ENCODE data around the gene GZMM.

The GZMM gene

GRCh38 chr19:548886-549830, 5.3 kb downstream of the GZMM start:
- TF ChIP-seq GATA2 (IDR thresholded peaks at IDR 0.05; ENCODE audit: low read depth, low read length) (no peak), GATA3 (IDR thresholded peaks at IDR 0.05; ENCODE audit: low read depth, low read length) (no peak)

- TF ChIP-seq GATA2 (IDR thresholded peaks at IDR 0.05; ENCODE audit: low read depth, low read length) (no peak), GATA3 (IDR thresholded peaks at IDR 0.05; ENCODE audit: low read depth, low read length) (no peak)
These were observed 11.0 kb downstream of the GZMM start for GRCh38 chr19:554817-555216.

- TF ChIP-seq GATA2 (IDR thresholded peaks at IDR 0.05; ENCODE audit: low read depth, low read length) (no peak), GATA3 (IDR thresholded peaks at IDR 0.05; ENCODE audit: low read depth, low read length) (no peak)
These were observed 11.6 kb downstream of the GZMM start for GRCh38 chr19:555474-555808.

GRCh38 chr19:556611-557382, 12.9 kb downstream of the GZMM start:
- TF ChIP-seq GATA2 (IDR thresholded peaks at IDR 0.05; ENCODE audit: low read depth, low read length): no peak
- no peak for TF ChIP-seq GATA3 (IDR thresholded peaks at IDR 0.05; ENCODE audit: low read depth, low read length)

GRCh38 chr19:558770-559439, 15.1 kb downstream of the GZMM start:
- TF ChIP-seq GATA3 (IDR thresholded peaks at IDR 0.05; ENCODE audit: low read depth, low read length) (no peak), GATA2 (IDR thresholded peaks at IDR 0.05; ENCODE audit: low read depth, low read length) (no peak)

- no peak for TF ChIP-seq GATA3 (IDR thresholded peaks at IDR 0.05; ENCODE audit: low read depth, low read length)
- TF ChIP-seq GATA2 (IDR thresholded peaks at IDR 0.05; ENCODE audit: low read depth, low read length): no peak
These were observed 16.3 kb downstream of the GZMM start for GRCh38 chr19:560121-560520.

- TF ChIP-seq GATA3 (IDR thresholded peaks at IDR 0.05; ENCODE audit: low read depth, low read length): no peak
- TF ChIP-seq GATA2 (IDR thresholded peaks at IDR 0.05; ENCODE audit: low read depth, low read length): peak; percentile 70
These were observed 22.6 kb downstream of the GZMM start for GRCh38 chr19:566403-566802.

GRCh38 chr19:566844-567243, 23.0 kb downstream of the GZMM start:
- TF ChIP-seq GATA3 (IDR thresholded peaks at IDR 0.05; ENCODE audit: low read depth, low read length) (no peak), GATA2 (IDR thresholded peaks at IDR 0.05; ENCODE audit: low read depth, low read length) (no peak)

GRCh38 chr19:567296-567900, 23.5 kb downstream of the GZMM start:
- TF ChIP-seq GATA2 (IDR thresholded peaks at IDR 0.05; ENCODE audit: low read depth, low read length) (no peak), GATA3 (IDR thresholded peaks at IDR 0.05; ENCODE audit: low read depth, low read length) (no peak)

- TF ChIP-seq GATA2 (IDR thresholded peaks at IDR 0.05; ENCODE audit: low read depth, low read length): no peak
- no peak for TF ChIP-seq GATA3 (IDR thresholded peaks at IDR 0.05; ENCODE audit: low read depth, low read length)
These were observed 26.4 kb downstream of the GZMM start for GRCh38 chr19:570251-570686.

GRCh38 chr19:570937-571565, 27.2 kb downstream of the GZMM start:
- TF ChIP-seq GATA3 (IDR thresholded peaks at IDR 0.05; ENCODE audit: low read depth, low read length): no peak
- no peak for TF ChIP-seq GATA2 (IDR thresholded peaks at IDR 0.05; ENCODE audit: low read depth, low read length)

GRCh38 chr19:571566-571974, 27.7 kb downstream of the GZMM start:
- TF ChIP-seq GATA3 (IDR thresholded peaks at IDR 0.05; ENCODE audit: low read depth, low read length) (no peak), GATA2 (IDR thresholded peaks at IDR 0.05; ENCODE audit: low read depth, low read length) (no peak)

GRCh38 chr19:572140-572742, 28.4 kb downstream of the GZMM start, which contains the start of gene BSG:
Gene BSG, plus strand, starts transcription at chr19:572596. Its CDS starts 39 bp downstream, at chr19:572635.
- TF ChIP-seq GATA3 (IDR thresholded peaks at IDR 0.05; ENCODE audit: low read depth, low read length) (no peak; the same call in 1 of the 2 replicates), GATA2 (IDR thresholded peaks at IDR 0.05; ENCODE audit: low read depth, low read length) (peak; percentile 95)
